PFSK-1 (cell line): ENCODE measurements around the gene SVIL.

Source experiments
- FOXP2 ChIP-seq: optimal IDR thresholded peaks from 2 replicates; pipeline ENCODE3; 2011; ENCODE audit warnings: borderline replicate concordance, control low read depth, inconsistent platforms; ENCODE audit not compliant: insufficient read depth; ENCODE audit errors: extremely low read length, extremely low read depth
- POLR2AphosphoS5 ChIP-seq: IDR thresholded peaks from 2 replicates; pipeline ENCODE4 v1.6.1; 2012; ENCODE audit warnings: low read depth, mild to moderate bottlenecking, control low read depth, low read length, moderate library complexity
- SIN3A ChIP-seq: IDR thresholded peaks from 2 replicates; pipeline ENCODE4 v1.6.1; 2012; ENCODE audit warnings: mild to moderate bottlenecking, low read length, moderate library complexity, borderline replicate concordance; ENCODE audit not compliant: insufficient read depth
- TAF1 ChIP-seq: IDR thresholded peaks from 2 replicates; pipeline ENCODE4 v1.6.1; 2012; ENCODE audit warnings: low read length, control low read depth, borderline replicate concordance; ENCODE audit not compliant: insufficient read depth
- TF ChIP-seq, protein P1 (sequence below), 2 experiments: IDR thresholded peaks; 2 replicates each; pipeline versions ENCODE4 v1.6.1 to v1.8.0; 2011 to 2012; ENCODE audit warnings: low read depth in 2 of 2, low read length in 2 of 2, control low read depth in 1 of 2, inconsistent platforms in 1 of 2, mild to moderate bottlenecking in 1 of 2, moderate library complexity in 1 of 2; ENCODE audit not compliant: insufficient read depth in 1 of 2

SVIL gene

DNA sequence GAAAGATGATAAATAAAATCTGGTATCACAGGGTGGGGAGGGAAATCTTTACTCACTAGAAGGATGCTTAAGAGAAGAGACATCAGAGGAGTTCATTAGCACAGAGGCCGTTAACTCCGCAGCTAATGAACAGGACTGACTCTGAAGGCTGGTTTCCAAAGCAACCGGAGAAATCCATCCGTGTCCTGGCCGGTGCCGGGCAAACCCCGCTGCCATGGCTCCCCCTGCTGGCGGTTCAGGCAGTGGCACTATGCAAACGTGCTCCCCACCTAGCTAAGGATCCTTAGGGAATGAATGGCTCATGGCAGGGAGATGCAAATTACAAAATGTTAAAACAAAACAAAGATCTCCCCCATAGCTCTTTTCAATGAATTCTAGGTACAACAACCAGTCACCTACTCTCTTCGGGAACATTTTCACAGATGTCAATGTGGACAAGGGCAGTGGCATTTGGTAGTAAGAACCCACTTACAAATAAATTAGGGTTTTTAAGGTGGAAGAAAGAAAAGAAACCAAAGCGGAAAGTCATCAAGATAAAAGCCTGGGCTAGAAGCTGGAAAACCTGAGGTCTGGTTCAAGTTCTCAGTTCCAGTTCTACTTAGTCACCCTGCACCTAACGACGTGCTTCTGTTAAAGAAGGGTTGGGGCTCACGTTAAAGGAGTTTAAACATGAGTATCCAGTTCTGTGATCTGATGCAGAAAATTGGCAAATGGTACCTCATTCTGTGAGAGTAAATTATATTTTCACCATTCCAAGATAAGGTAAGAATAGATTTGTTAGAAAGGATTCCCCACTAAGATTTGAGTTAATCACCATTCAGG, 138.2 kb downstream of the SVIL start:
- no peak for TF ChIP-seq FOXP2
- no peak for TF ChIP-seq TAF1
- no peak for TF ChIP-seq SIN3A
- TF ChIP-seq, protein P1, sequence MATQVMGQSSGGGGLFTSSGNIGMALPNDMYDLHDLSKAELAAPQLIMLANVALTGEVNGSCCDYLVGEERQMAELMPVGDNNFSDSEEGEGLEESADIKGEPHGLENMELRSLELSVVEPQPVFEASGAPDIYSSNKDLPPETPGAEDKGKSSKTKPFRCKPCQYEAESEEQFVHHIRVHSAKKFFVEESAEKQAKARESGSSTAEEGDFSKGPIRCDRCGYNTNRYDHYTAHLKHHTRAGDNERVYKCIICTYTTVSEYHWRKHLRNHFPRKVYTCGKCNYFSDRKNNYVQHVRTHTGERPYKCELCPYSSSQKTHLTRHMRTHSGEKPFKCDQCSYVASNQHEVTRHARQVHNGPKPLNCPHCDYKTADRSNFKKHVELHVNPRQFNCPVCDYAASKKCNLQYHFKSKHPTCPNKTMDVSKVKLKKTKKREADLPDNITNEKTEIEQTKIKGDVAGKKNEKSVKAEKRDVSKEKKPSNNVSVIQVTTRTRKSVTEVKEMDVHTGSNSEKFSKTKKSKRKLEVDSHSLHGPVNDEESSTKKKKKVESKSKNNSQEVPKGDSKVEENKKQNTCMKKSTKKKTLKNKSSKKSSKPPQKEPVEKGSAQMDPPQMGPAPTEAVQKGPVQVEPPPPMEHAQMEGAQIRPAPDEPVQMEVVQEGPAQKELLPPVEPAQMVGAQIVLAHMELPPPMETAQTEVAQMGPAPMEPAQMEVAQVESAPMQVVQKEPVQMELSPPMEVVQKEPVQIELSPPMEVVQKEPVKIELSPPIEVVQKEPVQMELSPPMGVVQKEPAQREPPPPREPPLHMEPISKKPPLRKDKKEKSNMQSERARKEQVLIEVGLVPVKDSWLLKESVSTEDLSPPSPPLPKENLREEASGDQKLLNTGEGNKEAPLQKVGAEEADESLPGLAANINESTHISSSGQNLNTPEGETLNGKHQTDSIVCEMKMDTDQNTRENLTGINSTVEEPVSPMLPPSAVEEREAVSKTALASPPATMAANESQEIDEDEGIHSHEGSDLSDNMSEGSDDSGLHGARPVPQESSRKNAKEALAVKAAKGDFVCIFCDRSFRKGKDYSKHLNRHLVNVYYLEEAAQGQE (IDR thresholded peaks at IDR 0.05; ENCODE audit: insufficient read depth in 1 of 2, low read depth in 2 of 2, low read length in 2 of 2), result no peak
- no peak for TF ChIP-seq POLR2AphosphoS5

DNA sequence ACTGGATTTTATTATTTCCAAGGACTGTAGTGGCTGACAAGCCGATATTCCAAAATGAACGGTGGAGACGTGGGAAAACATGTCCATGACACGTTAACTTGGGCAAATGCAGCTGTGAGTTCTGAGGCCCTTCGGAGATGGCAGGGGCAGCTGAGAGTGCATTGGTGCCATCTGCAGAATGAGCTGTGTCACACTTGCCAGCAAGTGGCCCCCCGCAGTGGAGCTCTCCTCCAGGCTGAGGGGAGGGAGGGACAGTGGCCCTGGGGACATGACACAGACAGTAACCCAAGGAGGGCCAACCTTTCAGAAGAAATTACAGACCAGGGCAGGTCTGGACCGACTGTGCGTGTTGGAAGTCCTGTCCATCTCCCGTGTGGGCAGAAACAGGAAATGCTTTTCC, 139.4 kb downstream of the SVIL start:
- no peak for TF ChIP-seq TAF1
- no peak for TF ChIP-seq FOXP2
- TF ChIP-seq SIN3A, result no peak
- TF ChIP-seq, protein P1 (IDR thresholded peaks at IDR 0.05; ENCODE audit: insufficient read depth in 1 of 2, low read depth in 2 of 2, low read length in 2 of 2), result no peak

DNA sequence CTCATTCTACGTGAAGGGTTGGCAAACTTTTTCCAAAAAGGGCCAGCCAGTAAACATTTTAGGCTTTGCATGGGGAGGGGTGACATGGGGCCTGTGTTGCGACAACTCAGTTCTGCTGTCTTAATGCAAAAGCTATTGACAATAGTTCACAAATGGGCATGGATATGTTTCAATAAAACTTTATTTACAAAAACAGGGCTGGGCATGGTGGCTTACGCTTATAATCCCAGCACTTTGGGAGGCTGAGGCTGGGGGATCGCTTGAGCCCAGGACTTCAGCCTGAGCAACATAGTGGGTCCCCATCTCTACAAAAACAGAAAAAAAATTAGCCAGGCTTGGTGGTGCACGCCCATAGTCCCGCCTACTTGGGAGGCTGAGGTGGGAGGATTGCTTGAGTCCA, 141.1 kb downstream of the SVIL start:
- TF ChIP-seq SIN3A (no peak), FOXP2 (no peak), TAF1 (no peak)
- TF ChIP-seq, protein P1 (IDR thresholded peaks at IDR 0.05; ENCODE audit: insufficient read depth in 1 of 2, low read depth in 2 of 2, low read length in 2 of 2), result no peak

DNA sequence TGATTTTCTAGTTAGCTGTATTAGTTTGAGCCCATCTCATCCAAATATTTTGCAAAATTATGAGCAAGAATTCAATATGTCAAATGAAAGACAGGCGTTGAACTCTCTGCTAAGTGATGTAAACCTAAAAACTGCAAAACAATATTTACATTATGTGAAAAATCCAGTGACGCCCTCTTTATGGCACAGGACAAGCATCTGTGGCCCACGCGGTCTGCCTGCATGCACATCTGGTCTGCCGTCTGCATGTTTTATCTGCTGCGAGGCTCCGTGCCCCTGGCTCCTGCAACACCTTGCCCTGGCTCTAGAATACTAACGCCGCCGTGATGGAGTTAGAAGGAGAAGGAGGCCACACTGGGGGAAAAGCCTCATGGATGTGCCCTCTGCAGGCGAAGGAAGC, 142.0 kb downstream of the SVIL start:
- TF ChIP-seq SIN3A (no peak), FOXP2 (no peak), POLR2AphosphoS5 (no peak), TAF1 (no peak)
- TF ChIP-seq, protein P1 (IDR thresholded peaks at IDR 0.05; ENCODE audit: insufficient read depth in 1 of 2, low read depth in 2 of 2, low read length in 2 of 2), result no peak

DNA sequence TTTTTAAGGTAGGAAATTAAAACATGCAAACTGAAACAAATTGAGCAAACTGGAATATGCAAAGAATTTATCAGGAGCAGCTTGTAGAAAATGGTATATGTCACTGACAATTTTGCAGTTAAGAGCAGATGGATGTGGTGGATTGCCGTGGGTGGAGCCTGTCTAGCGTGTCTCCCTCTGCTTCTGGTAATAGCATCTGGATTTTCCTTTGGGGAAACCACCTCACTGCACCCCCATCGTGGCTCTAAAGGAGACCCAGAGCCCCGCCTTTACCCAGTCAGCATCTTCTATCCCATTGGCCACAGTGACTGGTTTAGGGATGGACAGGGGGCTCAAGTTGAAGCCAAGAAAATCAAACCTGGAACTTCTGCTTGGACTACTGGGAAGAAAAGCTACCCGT, 142.9 kb downstream of the SVIL start:
- TF ChIP-seq, protein P1 (IDR thresholded peaks at IDR 0.05; ENCODE audit: insufficient read depth in 1 of 2, low read depth in 2 of 2, low read length in 2 of 2), result no peak
- TF ChIP-seq SIN3A, result no peak
- TF ChIP-seq FOXP2, result no peak
- no peak for TF ChIP-seq POLR2AphosphoS5
- no peak for TF ChIP-seq TAF1
